Fibroblast of peridontal ligament (primary cell): ENCODE data around the gene KIAA0408.
"Not testable (repeated sequence)": the region's sequence is repeated elsewhere in the genome, so short reads cannot be mapped to it uniquely, and the experiment has no call there.

Experiments
- DNase-seq: peaks from one replicate; pipeline ENCODE4 v3.0.0-alpha.2; 2010; ENCODE audit errors: extremely low read depth

The KIAA0408 gene

DNA sequence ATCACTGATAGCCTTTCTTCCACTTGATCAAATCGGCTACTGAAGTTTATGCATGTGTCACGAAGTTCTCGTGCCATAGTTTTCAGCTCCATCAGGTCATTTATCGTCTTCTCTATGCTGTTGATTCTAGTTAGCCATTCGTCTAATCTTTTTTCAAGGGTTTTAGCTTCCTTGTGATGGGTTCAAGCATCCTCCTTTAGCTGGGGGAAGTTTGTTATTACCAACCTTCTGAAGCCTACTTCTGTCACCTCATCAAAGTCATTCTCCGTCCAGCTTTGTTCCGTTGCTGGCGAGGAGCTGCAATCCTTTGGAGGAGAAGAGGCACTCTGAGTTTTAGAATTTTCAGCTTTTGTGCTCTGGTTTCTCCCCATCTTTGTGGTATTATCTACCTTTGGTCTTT, 47.2 kb downstream of the KIAA0408 start:
- DNase-seq = not testable (repeated sequence)
